Kidney (tissue), 14 donors: ENCODE data around the gene MRPL16. TPM values are rescaled to one million over a fixed set of nuclear protein-coding genes. Genes with fewer than 3 reads are reported as not detected.

Experiments used
- DNase-seq, 5 donors: peaks; one replicate each; pipeline ENCODE4 v3.0.0-alpha.2; 2013 to 2020
- FAIRE-seq: peaks from 2 replicates; lab custom pipeline; 2012; peaks lifted over from hg19 to GRCh38; lab: Jason Lieb, UNC
- H3K27ac ChIP-seq, 2 donors: one replicate each; pipeline ENCODE4 v1.7.0; 2013; ENCODE audit warnings: low read depth in 2 of 2, low read length in 2 of 2, inconsistent platforms in 1 of 2
- H3K27me3 ChIP-seq: one replicate; pipeline ENCODE4 v1.7.1; 2013; ENCODE audit warnings: low read length, inconsistent platforms; ENCODE audit not compliant: control insufficient read depth, insufficient read depth
- H3K36me3 ChIP-seq, 3 donors: one replicate each; pipeline versions ENCODE4 v1.7.0 to v1.7.1; 2013; ENCODE audit warnings: low read length in 3 of 3, control low read depth in 1 of 3, inconsistent platforms in 1 of 3; ENCODE audit not compliant: insufficient read depth in 3 of 3, control insufficient read depth in 2 of 3
- H3K4me1 ChIP-seq, 3 donors: one replicate each; pipeline versions ENCODE4 v1.7.0 to v1.7.1; 2013; ENCODE audit warnings: low read length in 3 of 3, inconsistent platforms in 1 of 3, low read depth in 1 of 3; ENCODE audit not compliant: control insufficient read depth in 2 of 3, insufficient read depth in 2 of 3
- H3K4me3 ChIP-seq, 3 donors: one replicate each; pipeline versions ENCODE4 v1.7.0 to v1.8.1; 2013; ENCODE audit warnings: low read length in 3 of 3, control low read depth in 1 of 3, inconsistent platforms in 1 of 3
- H3K9ac ChIP-seq, 3 donors: one replicate each; pipeline versions ENCODE4 v1.7.0 to v1.7.1; 2013; ENCODE audit warnings: low read length in 3 of 3, control low read depth in 1 of 3, inconsistent platforms in 1 of 3
- H3K9me3 ChIP-seq, 3 donors: one replicate each; pipeline versions ENCODE4 v1.7.0 to v1.7.1; 2013; ENCODE audit warnings: low read length in 3 of 3, control low read depth in 1 of 3, inconsistent platforms in 1 of 3; ENCODE audit not compliant: control insufficient read depth in 2 of 3, insufficient read depth in 1 of 3
- intact Hi-C: fragments of 100-400 bp; cut with DNase I; formaldehyde crosslinking; loops from one replicate; pipeline ENCODE4 v1.11.1; 2022
- polyA plus RNA-seq: library from polyadenylated mRNA; stranded (reverse); fragments of 350-450 nt; fragmentation: Illumina TruSeq; extraction: RNeasy Lipid Tissue Mini Kit (QIAGEN cat#74804); gene quantifications from one replicate; pipeline ENCODE4 v1.2.3, GENCODE V29; 2014; ENCODE audit warnings: low read depth, low replicate concordance; ENCODE audit not compliant: insufficient read depth
- total RNA-seq: library from RNA; stranded (reverse); fragmentation: NEBNext Ultra II Directional; extraction: Animal tissue kit (Norgen Biotek cat#: 25700); gene quantifications from one replicate; pipeline ENCODE4 v1.2.1, GENCODE V29; 2021
- TF ChIP-seq, protein P1 (sequence below): IDR thresholded peaks from 3 replicates; pipeline ENCODE4 v1.5.1; 2012; ENCODE audit warnings: mild to moderate bottlenecking, moderate library complexity, borderline replicate concordance; ENCODE audit not compliant: insufficient read depth; ENCODE audit errors: extremely low read depth
- donor health status: control.
- donor health status: control.
- donor health status: control.
- donor health status: control.
- donor health status: control.
- donor health status: DM: yes; HTN: yes; CAD: no.
- donor health status: Normal renal cell carcinoma (clear cell type).

MRPL16 gene
- total and polyA plus RNA-seq, 2 donors from 2014 or later, result 38.0 to 109 TPM

DNA sequence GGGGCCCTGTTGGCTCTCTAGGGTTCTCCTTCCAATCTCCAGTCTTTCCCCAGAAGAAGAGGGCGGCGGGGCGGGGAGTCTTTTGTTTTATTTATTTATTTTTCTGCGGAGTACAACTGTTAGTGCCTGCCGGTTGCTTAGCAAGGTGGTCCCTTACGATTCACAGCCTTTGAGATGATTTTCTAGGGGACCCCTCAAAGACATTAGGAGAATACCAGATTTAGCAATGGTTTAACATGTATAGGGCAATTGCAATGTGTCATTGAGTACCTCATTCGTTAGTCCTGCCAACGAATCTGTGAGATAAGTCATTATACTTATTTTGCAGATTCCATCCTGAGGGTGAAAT is 307 bp upstream of the MRPL16 start:
- Histone ChIP-seq H3K36me3 (peaks cover 0 to 10% (median 10%) of the 10 kb centered on the region in 3 donors), H3K4me3 (peak overlapping the region; percentile 91 to 97 (median 94)), H3K9ac (peak overlapping the region in 2 of 3 donors; percentile 12 to 95), H3K27ac (peak overlapping the region; percentile 61 to 79), H3K4me1 (peaks cover 0 to 9% (median 0%) of the 10 kb centered on the region in 3 donors), H3K9me3 (no peaks in the 10 kb centered on the region), H3K27me3 (no peaks in the 10 kb centered on the region)
- intact Hi-C loops, result no loop called here
- FAIRE-seq (no peak), DNase-seq (no peak)
- TF ChIP-seq, protein P1, sequence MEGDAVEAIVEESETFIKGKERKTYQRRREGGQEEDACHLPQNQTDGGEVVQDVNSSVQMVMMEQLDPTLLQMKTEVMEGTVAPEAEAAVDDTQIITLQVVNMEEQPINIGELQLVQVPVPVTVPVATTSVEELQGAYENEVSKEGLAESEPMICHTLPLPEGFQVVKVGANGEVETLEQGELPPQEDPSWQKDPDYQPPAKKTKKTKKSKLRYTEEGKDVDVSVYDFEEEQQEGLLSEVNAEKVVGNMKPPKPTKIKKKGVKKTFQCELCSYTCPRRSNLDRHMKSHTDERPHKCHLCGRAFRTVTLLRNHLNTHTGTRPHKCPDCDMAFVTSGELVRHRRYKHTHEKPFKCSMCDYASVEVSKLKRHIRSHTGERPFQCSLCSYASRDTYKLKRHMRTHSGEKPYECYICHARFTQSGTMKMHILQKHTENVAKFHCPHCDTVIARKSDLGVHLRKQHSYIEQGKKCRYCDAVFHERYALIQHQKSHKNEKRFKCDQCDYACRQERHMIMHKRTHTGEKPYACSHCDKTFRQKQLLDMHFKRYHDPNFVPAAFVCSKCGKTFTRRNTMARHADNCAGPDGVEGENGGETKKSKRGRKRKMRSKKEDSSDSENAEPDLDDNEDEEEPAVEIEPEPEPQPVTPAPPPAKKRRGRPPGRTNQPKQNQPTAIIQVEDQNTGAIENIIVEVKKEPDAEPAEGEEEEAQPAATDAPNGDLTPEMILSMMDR, result no peak

DNA sequence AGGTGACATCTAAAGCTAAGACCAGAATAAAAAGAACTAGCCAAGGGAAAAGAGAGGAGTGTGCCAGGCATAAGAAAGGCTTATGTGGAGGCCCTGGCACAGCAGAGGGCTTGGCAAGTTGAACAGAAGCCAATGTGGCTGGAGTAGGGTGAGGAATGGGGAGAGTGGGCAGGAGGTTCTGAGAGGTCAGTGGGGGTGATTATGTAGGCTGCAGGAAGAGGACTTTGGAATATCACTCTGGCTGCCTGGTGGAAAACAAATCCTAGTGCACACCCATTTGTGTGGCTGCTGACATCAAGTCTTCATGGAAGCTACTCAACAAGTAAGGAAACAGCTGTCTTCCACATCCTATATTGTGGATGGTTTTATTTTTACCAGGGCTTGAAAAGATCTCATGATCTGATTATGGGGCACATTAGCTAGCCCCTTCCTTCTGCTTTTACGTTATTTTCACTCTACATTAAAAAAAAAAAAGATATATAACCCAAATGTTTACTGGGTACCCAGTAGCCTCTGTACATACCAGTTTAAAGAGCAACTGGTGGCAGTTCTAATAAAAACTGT is 3.4 kb downstream of the MRPL16 start:
- H3K27me3 ChIP-seq, result no peaks in the 10 kb centered on the region
- FAIRE-seq, result no peak
- peaks cover 0 to 34% (median 15%) of the 10 kb centered on the region in 3 donors for H3K36me3 ChIP-seq
- TF ChIP-seq, protein P1, result no peak
- no peak overlapping the region for H3K9ac ChIP-seq
- intact Hi-C loops, result no loop called here
- no peaks in the 10 kb centered on the region for H3K9me3 ChIP-seq
- DNase-seq, result no peak
- H3K27ac ChIP-seq, result no peak overlapping the region
- H3K4me3 ChIP-seq, result no peak overlapping the region
- peaks cover 0 to 9% (median 0%) of the 10 kb centered on the region in 3 donors for H3K4me1 ChIP-seq

DNA sequence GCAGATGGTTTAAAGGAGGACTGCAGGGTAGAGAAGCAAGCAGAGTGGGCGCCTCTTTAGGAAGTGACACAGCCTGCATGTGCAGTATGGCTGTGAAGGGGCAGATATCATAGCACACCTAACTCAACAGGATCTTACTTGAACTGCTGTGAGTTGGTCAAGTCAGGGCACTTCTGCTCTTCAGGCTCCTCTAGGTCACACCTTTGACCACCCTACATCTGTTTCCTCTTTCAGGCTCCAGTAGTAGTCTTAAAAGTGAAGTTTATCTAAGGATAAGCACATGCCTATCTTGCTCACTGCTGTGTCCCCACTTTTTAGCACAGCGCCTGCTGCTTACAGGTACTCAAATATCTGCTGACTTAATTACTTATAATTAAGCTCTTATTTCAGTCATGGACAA is 6.5 kb downstream of the MRPL16 start:
- no peak for DNase-seq
- peaks cover 0 to 3% (median 0%) of the 10 kb centered on the region in 3 donors for H3K4me1 ChIP-seq
- H3K9ac ChIP-seq, result no peak overlapping the region
- no peaks in the 10 kb centered on the region for H3K9me3 ChIP-seq
- no peak overlapping the region for H3K27ac ChIP-seq
- intact Hi-C loops, result loop anchor here (5.0 kb wide), 1 partner anchor 52 kb away; no protein-coding TSS in a partner anchor
- H3K36me3 ChIP-seq, result peaks cover 0 to 34% (median 21%) of the 10 kb centered on the region in 3 donors
- no peak overlapping the region for H3K4me3 ChIP-seq
- H3K27me3 ChIP-seq, result no peaks in the 10 kb centered on the region
- TF ChIP-seq, protein P1, result no peak
- FAIRE-seq, result no peak
